ENCODE measurements around the gene APBB2. TPM values are rescaled to one million over a fixed set of nuclear protein-coding genes. Genes with fewer than 3 reads are reported as not detected.

APBB2 gene
- total RNA-seq, 4 donors from 2014 or later = 47.5 to 99.9 (median 57.5) TPM

GRCh38 chr4:40951026-40951425, 263.3 kb downstream of the APBB2 start:
- no peak overlapping the region for H3K27ac ChIP-seq
- DNase-seq = no peak
- no peaks in the 10 kb centered on the region for H3K9me3 ChIP-seq
- no peaks in the 10 kb centered on the region for H3K4me1 ChIP-seq
- no peaks in the 10 kb centered on the region for H3K36me3 ChIP-seq
- TF ChIP-seq CTCF (IDR thresholded peaks at IDR 0.05) = no peak
- no peak for TF ChIP-seq POLR2A (IDR thresholded peaks at IDR 0.05)
- no peak overlapping the region for H3K4me3 ChIP-seq
- H3K27me3 ChIP-seq = no peaks in the 10 kb centered on the region

DNA sequence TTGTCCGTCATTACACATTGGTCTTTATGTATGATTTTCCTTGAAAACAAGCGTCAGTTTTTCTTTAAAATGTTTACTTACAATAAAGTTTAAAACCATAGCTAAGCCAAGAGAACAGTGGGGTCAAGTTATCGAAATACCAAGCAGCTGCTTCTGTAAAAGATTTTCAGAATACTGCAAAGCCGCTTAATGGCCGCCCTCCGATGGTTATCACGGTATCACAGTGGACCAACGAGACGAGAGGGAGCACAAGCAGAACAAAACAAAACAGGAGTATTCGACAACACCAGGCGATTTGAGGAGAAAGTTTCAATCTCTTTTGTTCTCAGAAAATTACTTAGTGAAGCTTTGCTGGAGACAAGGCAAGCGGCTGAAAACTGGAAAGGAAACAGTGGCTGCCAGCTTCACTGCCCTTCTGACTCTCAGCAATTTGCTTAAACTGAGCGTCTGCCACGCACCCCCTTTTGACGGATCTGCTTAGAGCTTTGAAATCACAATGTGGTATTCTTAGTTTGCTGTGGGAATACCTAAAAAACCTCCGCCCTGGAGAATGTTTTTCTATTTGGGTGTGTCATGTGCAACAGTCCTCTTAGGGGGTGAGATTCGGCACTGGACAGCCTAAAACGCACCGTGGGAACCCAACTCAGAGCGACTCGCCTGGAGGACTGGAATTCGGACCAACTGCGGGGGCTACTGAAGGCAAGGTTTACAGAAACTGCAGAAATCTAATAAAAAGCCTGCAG, 264.8 kb downstream of the APBB2 start:
- H3K27ac ChIP-seq = no peak overlapping the region
- H3K4me3 ChIP-seq = no peak overlapping the region
- H3K27me3 ChIP-seq = no peaks in the 10 kb centered on the region
- no peak for DNase-seq
- H3K36me3 ChIP-seq = peaks cover 0 to under 1% (median 0%) of the 10 kb centered on the region in 3 donors
- TF ChIP-seq CTCF (IDR thresholded peaks at IDR 0.05) (no peak), POLR2A (IDR thresholded peaks at IDR 0.05) (no peak)
- H3K4me1 ChIP-seq = no peaks in the 10 kb centered on the region
- no peaks in the 10 kb centered on the region for H3K9me3 ChIP-seq

DNA sequence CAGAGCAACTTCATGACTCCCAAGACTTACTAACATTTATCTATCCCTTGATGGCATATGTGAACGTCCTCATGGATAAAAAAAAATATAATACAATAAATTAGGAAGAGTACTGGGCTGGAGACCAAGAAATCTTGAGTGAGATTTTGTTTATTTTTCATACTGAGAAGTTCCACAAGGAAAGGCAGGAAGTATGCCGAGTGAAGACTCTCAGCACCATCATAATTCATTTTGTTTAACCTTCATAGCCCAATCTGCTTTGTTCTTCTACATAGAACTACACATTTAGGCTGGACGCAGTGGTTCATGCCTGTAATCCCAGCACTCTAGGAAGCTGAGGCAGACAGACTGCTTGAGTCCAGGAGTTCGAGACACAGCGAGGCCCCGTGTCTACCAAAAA, 266.3 kb downstream of the APBB2 start:
- H3K4me1 ChIP-seq = no peaks in the 10 kb centered on the region
- no peak for DNase-seq
- TF ChIP-seq CTCF (IDR thresholded peaks at IDR 0.05) (no peak), POLR2A (IDR thresholded peaks at IDR 0.05) (no peak)
- no peaks in the 10 kb centered on the region for H3K9me3 ChIP-seq
- H3K27ac ChIP-seq = no peak overlapping the region
- H3K4me3 ChIP-seq = no peak overlapping the region
- peaks cover 0 to 7% (median 0%) of the 10 kb centered on the region in 3 donors for H3K36me3 ChIP-seq
- no peaks in the 10 kb centered on the region for H3K27me3 ChIP-seq

DNA sequence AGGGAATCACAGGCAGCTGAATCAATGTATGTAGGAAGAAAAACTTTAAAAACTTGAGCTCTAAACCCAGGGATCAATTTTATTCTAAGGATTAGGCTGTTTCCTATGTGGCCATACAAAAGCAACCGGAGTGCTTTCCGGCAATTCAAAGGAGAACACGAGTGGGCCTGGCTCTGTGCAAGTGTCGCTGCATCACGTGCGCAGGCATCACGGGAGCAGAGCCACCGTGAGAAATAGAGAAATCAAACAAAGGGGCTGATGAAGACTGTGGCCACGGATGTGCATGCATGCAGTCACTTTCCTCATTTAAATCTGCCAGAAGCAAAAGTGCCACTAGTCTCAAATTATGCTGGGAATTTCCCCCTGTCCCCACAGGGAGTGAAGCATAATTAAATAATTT, 267.7 kb downstream of the APBB2 start:
- TF ChIP-seq CTCF (IDR thresholded peaks at IDR 0.05) (no peak), POLR2A (IDR thresholded peaks at IDR 0.05) (no peak)

GRCh38 chr4:40940756-40941155, 273.6 kb downstream of the APBB2 start:
- Histone ChIP-seq H3K36me3 (peaks cover 0 to 7% (median 0%) of the 10 kb centered on the region in 3 donors), H3K4me3 (no peak overlapping the region), H3K9me3 (no peaks in the 10 kb centered on the region), H3K27me3 (no peaks in the 10 kb centered on the region), H3K27ac (no peak overlapping the region), H3K4me1 (no peaks in the 10 kb centered on the region)
- DNase-seq = no peak
- TF ChIP-seq CTCF (IDR thresholded peaks at IDR 0.05) = no peak
- no peak for TF ChIP-seq POLR2A (IDR thresholded peaks at IDR 0.05)

More for the DNA sequence above, 267.7 kb downstream of the APBB2 start:
- Histone ChIP-seq H3K27ac (no peak overlapping the region), H3K36me3 (peaks cover 0 to 7% (median 0%) of the 10 kb centered on the region in 3 donors), H3K27me3 (no peaks in the 10 kb centered on the region), H3K4me3 (no peak overlapping the region), H3K4me1 (no peaks in the 10 kb centered on the region), H3K9me3 (no peaks in the 10 kb centered on the region)
- DNase-seq = no peak
